ENCODE measurements around the gene EPN2.

GRCh38 chr17:19284005-19284959 is 47.1 kb downstream of the EPN2 start:
- TF ChIP-seq HDGF (IDR thresholded peaks at IDR 0.05; ENCODE audit: borderline replicate concordance) (no peak), FOXM1 (IDR thresholded peaks at IDR 0.05; ENCODE audit: borderline replicate concordance) (no peak), ELF4 (IDR thresholded peaks at IDR 0.05) (no peak), SP1 (IDR thresholded peaks at IDR 0.05) (no peak), ZNF384 (IDR thresholded peaks at IDR 0.05) (no peak), ARNT (IDR thresholded peaks at IDR 0.05) (no peak), PKNOX1 (IDR thresholded peaks at IDR 0.05) (no peak), FOXA1 (IDR thresholded peaks at IDR 0.05) (no peak), L3MBTL2 (conservative IDR thresholded peaks at IDR 0.05) (no peak), FOXK2 (IDR thresholded peaks at IDR 0.05) (no peak)
